Cortex of kidney (tissue), 1 donor: Measurements from ENCODE around the gene STAT3.
"Not testable (repeated sequence)": the region's sequence is repeated elsewhere in the genome, so short reads cannot be mapped to it uniquely, and the experiment has no call there.

Source experiments
- DNase-seq: peaks from one replicate; lab custom pipeline; 2025; lab: John Stamatoyannopoulos, UW

STAT3 gene

GRCh38 chr17:42277342-42277712, 110.9 kb downstream of the STAT3 start:
- DNase-seq = no peak

- DNase-seq = no peak
Measured at GRCh38 chr17:42276609-42277341, 111.5 kb downstream of the STAT3 start.

- no peak for DNase-seq
Measured at GRCh38 chr17:42276359-42276608, 112.0 kb downstream of the STAT3 start, which contains the start of gene STAT5B. Gene STAT5B, minus strand, starts transcription at chr17:42276391. Its CDS starts 44,264 bp downstream, at chr17:42232127.

- DNase-seq = no peak
Measured at GRCh38 chr17:42275527-42276358, 112.5 kb downstream of the STAT3 start.

GRCh38 chr17:42274812-42275526, 113.3 kb downstream of the STAT3 start:
- no peak for DNase-seq

DNA sequence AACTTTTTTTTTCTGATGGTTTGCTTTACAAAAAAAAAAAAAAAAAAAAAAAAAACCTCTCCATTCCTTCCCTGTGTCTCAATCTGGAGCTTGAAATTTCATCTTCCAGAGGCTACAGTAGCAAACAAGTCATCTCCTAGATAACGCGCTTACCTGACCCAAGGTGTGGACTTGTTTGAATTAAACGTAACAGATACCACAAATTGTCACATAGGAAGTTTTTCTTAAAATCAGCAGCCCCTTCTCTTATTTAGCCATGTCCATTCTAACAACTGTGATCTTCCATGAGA, 114.0 kb downstream of the STAT3 start:
- DNase-seq = no peak

DNA sequence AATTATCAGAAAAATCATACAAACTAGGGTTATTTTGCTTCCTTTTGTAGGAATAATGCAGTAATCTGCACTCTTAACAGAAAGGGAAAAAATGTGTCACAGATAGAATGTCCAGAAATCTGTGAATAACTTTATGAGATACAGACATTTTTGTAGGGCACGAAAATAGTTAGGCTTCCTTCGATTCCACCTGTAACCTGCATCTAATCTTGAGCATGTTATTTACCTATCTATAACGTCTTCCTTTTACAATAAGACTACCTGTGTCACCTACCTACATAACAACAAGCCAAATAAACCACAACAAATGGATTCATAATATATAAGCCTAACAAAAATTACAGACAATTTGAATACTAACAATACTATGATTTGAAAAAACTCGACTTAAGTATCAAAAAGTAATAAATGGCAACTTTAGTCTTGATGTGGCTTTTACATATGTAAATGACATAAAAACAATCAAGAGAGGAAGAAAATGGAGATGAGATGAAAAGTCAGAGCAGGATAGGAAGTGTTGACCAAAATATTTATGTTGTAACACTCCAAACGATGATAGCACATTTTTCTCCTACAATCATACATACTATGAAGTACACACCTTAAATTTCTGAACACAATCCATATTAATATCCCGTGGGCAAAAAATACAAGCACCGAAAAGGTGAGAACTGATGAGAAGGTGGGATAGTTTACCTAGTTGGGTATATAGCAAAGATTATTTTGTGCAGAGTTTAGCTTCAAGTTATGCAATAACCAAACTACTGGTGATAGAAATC, 114.6 kb downstream of the STAT3 start:
- no peak for DNase-seq

DNA sequence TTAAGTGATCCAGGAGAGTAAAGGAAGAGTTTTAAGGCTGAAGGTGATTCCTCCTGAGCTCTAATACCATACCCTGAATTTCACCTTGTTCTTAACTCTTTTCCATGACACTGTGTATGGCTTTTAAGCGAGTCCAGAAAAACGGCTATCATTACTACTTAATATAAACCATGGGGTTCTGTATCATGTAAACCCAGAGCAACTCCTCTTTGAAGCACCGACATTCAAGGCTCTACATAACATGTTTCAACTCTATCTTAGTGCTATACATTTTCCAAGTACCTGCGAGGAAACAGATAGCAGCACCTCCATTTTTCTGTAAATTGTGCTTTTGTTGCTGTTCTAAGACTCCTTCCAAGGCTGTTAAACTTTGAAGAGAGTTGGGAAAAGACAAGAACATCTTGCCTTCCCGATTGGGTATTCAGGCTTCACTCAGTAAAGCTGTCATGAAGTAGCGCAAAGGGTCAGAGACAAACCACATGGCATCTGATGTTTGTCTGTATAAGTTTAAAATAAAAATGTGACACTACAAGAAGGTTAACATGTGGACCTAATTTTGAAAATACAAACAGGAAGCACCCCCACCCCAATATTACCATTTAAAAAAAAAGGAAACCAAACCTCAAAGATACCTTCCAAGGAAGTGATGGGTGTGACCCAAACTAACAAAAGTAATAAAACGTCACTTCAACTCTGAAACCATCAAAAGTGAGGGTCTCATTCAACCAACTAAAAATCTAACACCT, 115.9 kb downstream of the STAT3 start:
- no peak for DNase-seq

- no peak for DNase-seq
Measured at GRCh38 chr17:42271779-42272035, 116.5 kb downstream of the STAT3 start.

GRCh38 chr17:42271006-42271778, 117.0 kb downstream of the STAT3 start:
- no peak for DNase-seq

GRCh38 chr17:42270596-42270995, 117.6 kb downstream of the STAT3 start:
- DNase-seq = no peak

DNA sequence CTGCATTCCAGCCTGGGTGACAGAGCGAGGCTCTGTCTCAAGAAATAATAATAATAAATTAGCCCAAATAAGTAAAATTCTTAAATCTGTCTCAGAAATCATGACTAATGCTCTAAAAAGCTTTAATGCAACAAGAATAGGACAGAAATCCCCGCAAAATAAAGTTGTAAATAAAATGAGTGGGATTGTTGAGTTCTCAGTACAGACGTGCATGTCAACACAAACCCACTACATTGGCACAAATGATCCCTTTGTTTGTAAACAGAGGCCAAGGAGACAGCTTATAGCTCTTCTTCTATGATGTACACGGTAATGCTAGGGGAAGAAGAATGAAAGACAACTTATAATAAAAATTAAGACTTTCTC, 118.1 kb downstream of the STAT3 start:
- DNase-seq = no peak

DNA sequence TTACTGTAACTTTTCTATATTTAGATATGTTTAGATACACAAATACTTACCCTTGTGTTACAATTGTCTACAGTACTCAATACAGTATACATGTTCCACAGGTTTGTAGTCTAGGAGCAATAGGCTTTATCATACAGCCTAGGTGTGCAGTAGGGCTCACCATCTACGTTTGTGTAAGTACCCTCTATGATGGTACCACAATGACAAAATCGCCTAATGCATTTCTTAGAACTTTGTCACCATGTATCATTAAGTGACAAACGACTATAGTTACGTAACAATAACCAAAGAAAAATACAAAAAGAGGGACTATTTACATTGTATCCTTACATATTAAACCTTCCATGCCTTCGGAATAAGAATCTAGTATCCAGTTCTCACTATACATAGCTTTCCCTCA, 120.0 kb downstream of the STAT3 start:
- no peak for DNase-seq

GRCh38 chr17:42266918-42267766, 121.1 kb downstream of the STAT3 start:
- DNase-seq = no peak

- DNase-seq = no peak
Measured at GRCh38 chr17:42266462-42266861, 121.8 kb downstream of the STAT3 start.

GRCh38 chr17:42264366-42264765, 123.9 kb downstream of the STAT3 start:
- not testable (repeated sequence) for DNase-seq
